GM12873 (cell line): Measurements from ENCODE around the gene ZBTB47.

ENCODE experiments used
- CTCF ChIP-seq: IDR thresholded peaks from 2 replicates; pipeline ENCODE4 v1.5.1; 2012; ENCODE audit warnings: low read depth, mild to moderate bottlenecking, moderate library complexity, low read length, control low read depth; ENCODE audit not compliant: insufficient read depth; ENCODE audit errors: missing control alignments

The ZBTB47 gene

GRCh38 chr3:42653560-42654330 lies at the start of gene ZBTB47:
Gene ZBTB47 (plus strand): TSS chr3:42653697. CDS start chr3:42658356, 4,659 bp downstream.
- TF ChIP-seq CTCF: no peak

GRCh38 chr3:42605546-42606173 lies 47.8 kb upstream of the ZBTB47 start:
- no peak for TF ChIP-seq CTCF

GRCh38 chr3:42608581-42608980 lies 44.9 kb upstream of the ZBTB47 start:
- TF ChIP-seq CTCF: no peak

GRCh38 chr3:42610976-42611375 lies 42.5 kb upstream of the ZBTB47 start:
- no peak for TF ChIP-seq CTCF

GRCh38 chr3:42612217-42612616 lies 41.3 kb upstream of the ZBTB47 start:
- no peak for TF ChIP-seq CTCF

- TF ChIP-seq CTCF: no peak
Observed at GRCh38 chr3:42612928-42613327, 40.6 kb upstream of the ZBTB47 start.

- TF ChIP-seq CTCF: peak; percentile 50
Observed at GRCh38 chr3:42613462-42613861, 40.0 kb upstream of the ZBTB47 start.
